HG03095 (cell line): Measurements from ENCODE around the gene ST14.
"Not testable (repeated sequence)": the region's sequence is repeated elsewhere in the genome, so short reads cannot be mapped to it uniquely, and the experiment has no call there.

Source experiments
- ATAC-seq: cut with Tn5 transposase; IDR thresholded peaks from one replicate; pipeline ENCODE4 v1.9.1; 2021; ENCODE audit warnings: moderate library complexity; ENCODE audit not compliant: unreplicated experiment

ST14 gene

GRCh38 chr11:130223291-130223971, 63.8 kb downstream of the ST14 start:
- no peak for ATAC-seq

- no peak for ATAC-seq
Observed at GRCh38 chr11:130227373-130227772, 67.8 kb downstream of the ST14 start.

DNA sequence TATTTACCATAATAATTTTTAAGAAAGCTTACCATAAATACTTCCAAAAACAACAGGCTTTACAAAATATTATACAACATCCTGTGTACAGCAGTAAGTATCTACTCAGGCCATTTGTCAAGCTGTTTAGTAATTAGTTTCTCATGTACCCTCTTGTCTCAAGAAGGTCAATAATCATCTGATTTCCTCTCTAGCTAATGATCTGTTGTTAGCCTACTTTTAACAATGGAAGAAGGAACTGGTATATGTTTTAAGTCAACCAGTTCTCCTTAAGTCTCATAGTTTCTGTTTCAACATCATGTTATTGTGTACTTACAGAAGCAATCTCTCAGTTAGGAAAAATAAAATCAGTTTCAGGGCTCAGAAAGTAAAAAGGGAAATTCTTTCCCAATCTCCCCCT, 73.9 kb downstream of the ST14 start:
- not testable (repeated sequence) for ATAC-seq

DNA sequence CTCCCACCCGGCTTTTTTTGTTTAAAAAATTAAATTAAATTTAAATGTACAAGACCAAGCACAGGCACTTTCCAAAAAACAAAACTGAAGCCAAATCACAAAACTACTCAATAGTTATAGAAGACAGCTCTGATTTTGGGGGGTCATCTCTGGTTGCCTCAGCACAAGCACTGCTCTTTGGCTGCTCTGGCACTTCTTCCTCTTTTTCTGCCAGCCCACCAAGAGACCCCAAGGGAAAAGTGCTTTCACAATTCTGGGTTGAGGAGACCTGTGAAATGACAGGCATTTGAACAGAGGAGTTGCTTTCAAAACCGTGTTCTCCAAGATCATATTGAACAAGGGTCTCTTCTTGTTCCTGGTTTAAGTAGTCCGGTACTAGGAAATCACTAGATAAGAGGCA, 74.3 kb downstream of the ST14 start:
- not testable (repeated sequence) for ATAC-seq

GRCh38 chr11:130234315-130234714, 74.7 kb downstream of the ST14 start:
- no peak for ATAC-seq

DNA sequence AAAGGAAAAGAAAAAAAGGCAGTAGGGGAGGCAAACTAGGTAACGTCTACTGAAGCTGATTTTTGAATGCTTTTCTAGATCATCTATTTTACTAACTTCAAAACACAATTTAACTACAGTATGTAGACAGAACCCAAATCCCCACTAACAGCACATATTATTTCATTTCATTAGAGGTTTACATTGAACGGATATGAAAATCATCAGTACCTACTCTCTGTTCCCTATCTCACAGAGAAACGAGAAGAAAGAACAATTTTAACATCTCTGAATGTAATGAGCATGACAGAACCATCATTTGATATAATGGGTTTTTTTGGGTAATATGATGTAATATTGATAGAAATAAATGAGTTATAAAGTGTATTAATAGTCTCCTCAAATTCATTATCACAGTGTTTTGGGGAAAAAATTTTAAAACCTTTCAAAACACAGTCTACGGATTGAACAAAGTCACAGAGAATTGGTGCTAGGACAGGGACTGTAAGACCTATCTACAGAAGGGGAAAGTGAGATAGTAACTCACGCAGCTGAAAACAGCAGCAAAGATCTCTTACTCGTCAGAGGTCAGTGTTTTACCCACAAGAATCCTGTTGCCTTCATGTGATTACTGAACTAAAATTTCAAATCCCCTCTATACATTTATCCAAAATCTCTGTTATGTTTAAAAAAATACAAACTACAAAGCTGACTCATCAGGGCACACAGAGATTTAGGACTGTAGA, 77.9 kb downstream of the ST14 start:
- ATAC-seq: peak; percentile 75

- ATAC-seq: no peak
Observed at GRCh38 chr11:130241713-130242112, 82.1 kb downstream of the ST14 start.

GRCh38 chr11:130243816-130244215, 84.2 kb downstream of the ST14 start:
- peak; percentile 84 for ATAC-seq

DNA sequence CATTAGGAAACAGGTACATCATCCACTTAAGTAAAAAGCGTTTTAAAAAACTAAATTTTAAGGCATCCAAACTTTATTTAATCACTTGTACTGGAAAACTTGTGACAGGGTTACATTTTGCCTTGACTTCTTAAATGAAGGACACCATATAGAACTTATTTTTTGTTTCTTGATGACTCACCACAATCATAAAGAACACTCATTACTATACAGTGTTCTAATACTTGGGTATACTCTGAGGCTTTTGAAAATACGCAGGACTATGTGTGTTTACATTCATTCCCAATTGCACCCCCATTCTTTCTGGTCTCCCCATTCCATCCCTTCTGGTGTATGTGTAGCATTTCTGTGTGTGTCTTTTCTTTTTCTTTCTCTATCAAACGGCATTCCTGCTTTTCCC, 85.3 kb downstream of the ST14 start:
- no peak for ATAC-seq

DNA sequence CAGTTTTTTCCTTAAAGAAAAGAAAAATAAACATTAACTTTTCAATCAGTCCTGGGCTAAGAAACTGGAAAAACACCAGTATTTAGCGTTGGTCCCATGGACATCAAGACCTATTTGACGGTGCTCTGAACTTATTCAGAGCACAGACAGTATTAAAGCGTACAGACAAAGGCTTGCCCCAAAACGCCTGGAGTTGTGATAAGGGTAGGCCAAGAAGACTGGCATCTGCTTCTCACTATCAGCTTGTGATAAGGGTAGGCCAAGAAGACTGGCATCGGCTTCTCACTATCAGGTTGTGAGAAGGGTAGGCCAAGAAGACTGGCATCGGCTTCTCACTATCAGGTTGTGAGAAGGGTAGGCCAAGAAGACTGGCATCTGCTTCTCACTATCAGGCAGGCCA, 85.8 kb downstream of the ST14 start:
- ATAC-seq: not testable (repeated sequence)

GRCh38 chr11:130246270-130246669, 86.7 kb downstream of the ST14 start:
- ATAC-seq: no peak

DNA sequence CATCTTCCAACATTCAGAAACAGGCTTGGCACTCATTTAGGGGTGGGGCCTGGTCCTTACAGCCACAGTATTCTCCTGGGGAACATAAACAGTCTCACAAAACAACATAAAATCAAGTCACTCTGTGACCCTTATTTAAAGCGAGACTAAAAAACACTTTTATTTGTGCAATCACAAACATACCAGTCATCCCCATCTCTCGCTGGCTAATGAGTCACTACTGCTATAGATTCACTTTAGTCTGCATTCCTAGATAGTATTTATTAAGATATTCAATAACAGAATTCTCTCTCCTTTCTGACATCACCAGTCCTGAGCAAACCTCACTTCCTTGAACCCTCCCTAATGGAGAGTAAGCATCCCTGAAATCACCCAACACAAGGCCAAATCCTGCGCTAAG, 87.2 kb downstream of the ST14 start:
- ATAC-seq: no peak

DNA sequence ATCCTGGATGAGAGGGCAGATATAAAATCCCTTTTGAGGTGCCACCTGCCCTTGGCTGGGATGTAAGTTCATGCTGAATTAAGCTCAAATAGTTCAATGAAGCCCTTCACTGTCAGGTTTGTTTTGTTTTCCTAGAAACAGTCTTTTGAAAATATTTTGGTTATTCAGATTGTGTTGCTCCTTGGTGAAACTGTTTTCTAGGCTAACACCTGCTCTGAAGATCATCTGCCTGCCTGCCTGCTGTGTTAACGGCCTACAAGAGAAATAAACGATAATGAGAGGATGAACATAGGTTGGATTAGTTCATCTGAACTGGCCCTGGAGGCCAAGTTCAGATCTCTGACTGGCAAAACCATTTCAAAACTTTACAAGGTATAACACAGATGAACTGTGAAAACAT, 87.7 kb downstream of the ST14 start:
- no peak for ATAC-seq

- no peak for ATAC-seq
Observed at GRCh38 chr11:130249371-130249770, 89.8 kb downstream of the ST14 start.

DNA sequence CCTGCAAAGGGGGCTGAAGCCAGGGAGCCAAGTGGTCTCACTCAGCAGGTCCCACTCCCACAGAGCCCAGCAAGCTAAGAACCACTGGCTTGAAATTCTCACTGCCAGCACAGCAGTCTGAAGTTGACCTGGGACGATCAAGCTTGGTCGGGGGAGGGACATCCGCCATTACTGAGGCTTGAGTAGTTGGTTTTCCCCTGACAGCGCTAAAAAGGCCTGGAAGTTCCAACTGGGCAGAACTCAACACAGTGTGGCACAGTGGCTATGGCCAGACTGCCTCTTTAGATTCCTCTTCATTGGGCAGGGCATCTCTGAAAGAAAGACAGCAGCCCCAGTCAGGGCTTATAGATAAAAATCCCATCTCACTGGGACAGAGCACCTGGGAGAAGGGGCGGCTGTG, 90.3 kb downstream of the ST14 start:
- ATAC-seq: not testable (repeated sequence)

DNA sequence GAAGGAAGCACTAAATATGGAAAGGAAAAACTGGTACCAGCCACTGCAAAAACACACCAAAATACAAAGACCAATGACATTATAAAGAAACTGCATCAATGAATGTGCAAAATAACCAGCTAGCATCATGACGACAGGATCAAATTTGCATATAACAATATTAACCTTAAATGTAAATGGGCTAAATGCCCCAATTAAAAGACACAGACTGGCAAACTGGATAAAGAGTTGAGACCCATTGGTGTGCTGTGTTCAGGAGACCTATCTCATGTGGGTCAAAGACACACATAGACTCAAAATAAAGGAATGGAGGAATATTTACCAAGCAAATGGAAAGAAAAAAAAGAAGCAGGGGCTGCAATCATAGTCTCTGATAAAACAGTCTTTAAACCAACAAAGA, 92.2 kb downstream of the ST14 start:
- ATAC-seq: not testable (repeated sequence)
